Stimulated activated CD4-positive, alpha-beta T cell treated with anti-CD3 and anti-CD28 coated beads, Interleukin-15, amount 100 ng/mL, for 24 hours (primary cell): Measurements from ENCODE around the gene ZNF593.

Experiments used
- DNase-seq: peaks from one replicate; pipeline ENCODE4 v3.0.0-alpha.2; 2020

ZNF593 gene

DNA sequence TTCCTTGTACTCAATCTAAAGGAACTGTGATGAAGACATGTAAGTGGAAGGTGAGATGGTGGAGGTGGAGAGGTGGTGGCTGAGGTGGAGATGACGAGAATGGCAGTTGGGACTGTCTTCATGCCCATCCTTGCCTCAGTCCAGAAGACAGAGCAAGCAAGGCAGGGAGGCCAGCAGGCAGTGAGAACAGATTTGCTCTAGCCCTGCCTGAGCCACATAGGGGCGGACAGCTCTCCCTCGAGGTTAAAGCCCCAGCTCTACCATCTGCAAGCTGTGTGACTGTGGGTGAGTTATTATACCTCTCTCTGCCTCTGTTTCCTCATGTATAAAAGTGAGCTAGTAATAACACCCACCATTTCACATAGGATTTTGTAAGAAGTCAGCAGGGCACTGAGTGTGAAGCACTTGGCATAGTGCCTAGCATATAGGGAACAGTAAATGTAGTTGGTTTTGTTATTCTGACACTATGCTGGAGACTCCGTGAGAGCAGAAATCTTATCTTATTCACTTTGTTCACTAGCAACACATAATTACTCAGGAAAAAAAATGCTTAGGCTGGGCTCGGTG is 15.7 kb upstream of the ZNF593 start:
- DNase-seq = no peak

GRCh38 chr1:26154750-26155149 is 15.0 kb upstream of the ZNF593 start:
- no peak for DNase-seq

DNA sequence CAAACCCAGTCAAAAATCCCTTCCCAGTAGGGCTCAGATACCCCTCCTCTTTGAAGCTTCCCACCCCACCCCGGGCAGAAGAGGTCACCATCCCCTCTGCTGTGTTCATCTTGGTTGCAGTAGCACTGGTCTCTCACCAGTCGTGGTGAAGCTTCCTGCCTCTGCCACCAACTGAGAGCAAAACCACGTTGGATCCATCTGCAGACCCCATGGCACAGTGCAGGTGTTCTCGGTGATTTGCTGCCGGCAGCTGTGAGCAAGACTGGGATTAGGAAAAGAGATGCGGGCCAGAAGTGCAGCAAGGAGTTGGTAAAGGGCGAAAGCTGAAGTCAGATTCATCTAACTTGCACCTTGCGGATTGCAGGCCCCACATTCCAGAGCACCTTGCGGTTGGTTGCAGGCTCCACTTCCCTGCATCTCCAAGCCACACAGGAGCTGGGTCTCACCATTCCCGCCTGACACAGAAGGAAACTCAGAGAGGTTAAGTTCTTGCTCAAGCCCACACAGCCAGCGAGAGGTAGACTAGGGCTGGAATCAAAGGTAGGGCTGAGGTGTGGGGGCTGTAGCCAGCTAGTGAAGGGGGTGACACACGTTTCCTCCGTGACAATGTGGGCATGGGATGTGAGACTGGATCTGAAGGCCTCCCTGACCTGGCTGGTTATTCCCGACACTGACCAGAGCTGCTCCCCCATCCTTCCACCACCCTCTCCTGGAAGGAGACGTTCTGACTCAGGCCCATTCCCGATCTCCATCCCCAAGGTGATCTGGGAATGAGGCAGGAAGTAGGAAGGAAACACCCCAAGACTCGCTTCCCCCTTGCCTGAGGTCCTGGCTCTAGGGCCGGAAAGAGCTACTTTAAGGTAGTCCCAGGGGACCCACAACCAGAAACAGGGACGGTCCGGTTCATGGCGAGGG is 14.1 kb upstream of the ZNF593 start:
- DNase-seq = no peak

GRCh38 chr1:26156285-26157038 is 13.2 kb upstream of the ZNF593 start:
- DNase-seq = no peak

DNA sequence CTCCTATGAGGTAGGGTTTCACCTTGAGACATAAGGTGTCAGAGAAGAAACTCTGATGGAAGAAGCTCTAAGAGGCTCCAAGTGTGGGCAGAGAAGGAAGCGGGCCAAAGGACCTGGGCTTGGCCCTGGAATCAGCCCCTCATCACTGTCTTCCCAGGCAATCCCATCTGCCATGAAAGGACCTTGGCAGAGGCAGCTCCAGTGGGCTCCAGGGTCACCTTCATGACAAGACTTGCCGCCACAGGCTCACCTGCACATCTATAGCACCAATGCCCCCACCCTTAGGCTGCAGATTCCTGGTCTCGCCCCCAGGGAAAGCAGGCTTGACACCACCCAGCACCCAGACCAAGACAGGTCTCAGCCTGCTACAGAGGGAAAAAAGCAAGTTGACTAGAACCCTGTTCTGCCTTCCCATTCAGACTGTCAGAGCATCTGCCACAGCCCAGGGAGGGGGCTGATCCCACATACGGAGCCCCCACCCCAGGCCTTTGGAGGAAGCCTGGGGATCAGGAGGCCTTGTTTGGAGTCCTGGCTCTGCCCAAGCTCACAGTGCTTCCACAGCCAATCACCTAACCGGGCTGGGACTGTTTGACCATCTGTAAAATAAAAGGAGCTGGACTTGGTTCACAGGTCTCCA is 11.3 kb upstream of the ZNF593 start:
- no peak for DNase-seq

GRCh38 chr1:26158908-26159742 is 10.6 kb upstream of the ZNF593 start, which contains the start of gene FAM110D:
TSS of gene FAM110D (plus strand) at chr1:26159079. CDS start at chr1:26161292, 2,213 bp downstream.
- no peak for DNase-seq

- no peak for DNase-seq
These were observed 10.0 kb upstream of the ZNF593 start for GRCh38 chr1:26159743-26160039.

GRCh38 chr1:26160527-26161414 is 8.9 kb upstream of the ZNF593 start:
- no peak for DNase-seq

GRCh38 chr1:26161415-26162219 is 8.1 kb upstream of the ZNF593 start:
- peak; percentile 72 for DNase-seq

DNA sequence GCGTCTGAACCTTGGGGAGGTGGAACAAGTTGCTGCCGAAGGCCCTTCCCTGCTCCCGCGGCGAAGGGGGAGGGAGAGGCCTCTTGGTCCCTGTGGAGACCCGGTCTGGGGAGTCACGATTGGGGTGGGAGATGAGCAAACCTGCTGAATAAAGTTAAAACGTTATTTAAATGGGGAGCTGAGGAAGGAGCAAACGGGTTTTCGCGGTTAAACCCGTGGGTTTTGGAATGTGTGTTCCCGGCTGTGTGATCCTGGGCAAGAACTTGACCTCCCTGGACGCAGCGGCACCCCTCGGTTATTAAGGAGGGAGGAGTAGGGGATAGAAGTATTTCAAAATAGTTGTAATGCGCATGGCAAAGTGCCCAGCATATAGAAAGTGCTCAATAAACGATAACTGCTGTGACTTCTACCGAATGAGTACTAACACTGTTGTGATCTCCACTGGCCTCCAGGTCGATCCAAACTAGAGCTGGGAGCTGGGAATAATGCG is 7.4 kb upstream of the ZNF593 start:
- no peak for DNase-seq

DNA sequence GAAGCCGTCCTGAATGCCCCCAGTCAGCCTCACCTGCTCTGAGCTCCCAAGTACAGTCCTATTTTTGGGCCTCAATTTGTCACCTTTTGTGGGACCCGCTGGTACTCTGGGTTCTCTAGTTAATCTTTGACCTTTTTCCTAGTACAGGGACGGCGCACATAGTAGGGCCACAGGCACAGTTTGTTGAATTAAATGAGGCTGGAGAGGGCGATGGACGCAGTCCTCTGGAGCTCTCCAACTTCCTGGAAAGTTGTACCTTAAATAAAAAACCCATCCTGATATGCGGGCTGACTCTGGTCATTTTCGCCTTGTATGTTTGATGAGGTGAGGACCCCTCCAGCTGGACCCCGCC is 6.0 kb upstream of the ZNF593 start:
- DNase-seq = no peak

GRCh38 chr1:26164036-26164860 is 5.5 kb upstream of the ZNF593 start:
- peak; percentile 66 for DNase-seq

DNA sequence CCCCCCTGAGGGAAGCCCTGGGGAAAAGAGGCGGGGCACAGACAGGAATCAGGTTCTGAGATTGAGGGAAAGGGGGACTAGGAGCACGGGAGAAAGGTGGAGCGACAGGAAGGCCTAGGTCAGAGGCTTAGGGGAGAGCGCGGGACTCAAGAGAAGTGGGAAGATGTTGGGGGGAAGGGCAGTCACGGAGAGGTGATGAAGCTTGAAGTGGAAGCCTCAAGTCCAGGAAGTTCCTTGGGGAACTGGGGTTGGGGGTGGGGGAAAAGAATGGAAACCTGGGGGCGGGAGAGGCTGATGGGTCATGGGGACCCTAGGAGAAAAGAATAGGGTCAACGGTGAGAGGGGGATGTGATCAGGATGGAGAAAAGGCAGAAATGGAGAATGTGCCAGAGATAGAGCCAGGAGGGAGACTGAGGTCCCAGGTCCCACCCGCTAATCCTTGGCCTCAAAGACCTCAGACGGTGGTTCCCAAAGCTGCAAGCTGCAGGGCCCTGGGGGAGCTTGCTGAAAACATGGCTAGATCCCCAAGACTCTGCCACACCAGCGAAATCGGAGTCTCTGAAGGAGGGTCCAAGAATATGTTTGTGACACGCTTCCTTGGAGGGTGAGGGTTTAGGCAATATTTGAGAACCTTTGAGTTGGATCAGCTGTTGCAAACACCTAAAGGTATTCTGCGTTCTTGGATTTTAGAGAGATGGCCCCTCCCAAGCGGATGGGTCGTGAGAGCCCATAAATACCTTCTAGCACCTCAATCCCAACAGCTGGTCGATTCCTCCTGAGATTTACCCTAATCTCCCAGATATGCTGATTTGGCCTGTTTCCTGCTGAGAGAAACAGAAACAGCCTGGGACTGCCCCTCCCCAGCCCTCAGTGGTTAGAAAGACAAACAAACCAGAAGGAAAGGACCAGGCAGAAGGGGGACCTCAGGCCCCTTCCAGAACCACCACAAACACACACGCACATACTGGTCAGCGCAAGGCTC is 4.6 kb upstream of the ZNF593 start:
- no peak for DNase-seq

- DNase-seq = no peak
These were observed 2.9 kb upstream of the ZNF593 start for GRCh38 chr1:26166719-26167281.

GRCh38 chr1:26168410-26169197 is 1.1 kb upstream of the ZNF593 start, which contains the start of gene C1orf232:
TSS of gene C1orf232 (minus strand) at chr1:26168963. CDS start at chr1:26168499, 464 bp downstream.
- no peak for DNase-seq

GRCh38 chr1:26169198-26169554 is 532 bp upstream of the ZNF593 start:
- DNase-seq = no peak

DNA sequence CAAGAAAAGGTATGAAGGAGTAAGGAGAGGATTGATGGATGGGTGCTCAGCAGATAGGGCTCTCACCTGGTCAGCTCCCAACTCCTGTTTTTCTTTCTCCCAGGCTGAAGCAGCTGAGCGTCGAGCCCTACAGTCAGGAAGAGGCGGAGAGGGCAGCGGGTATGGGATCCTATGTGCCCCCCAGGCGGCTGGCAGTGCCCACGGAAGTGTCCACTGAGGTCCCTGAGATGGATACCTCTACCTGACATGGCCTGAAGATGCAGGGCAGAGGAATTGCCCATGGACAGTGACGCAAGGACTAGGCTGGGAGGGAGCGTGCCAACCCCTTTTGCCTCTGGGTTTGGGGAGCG is 739 bp downstream of the ZNF593 start:
- no peak for DNase-seq
